Stimulated activated CD8-positive, alpha-beta memory T cell treated with anti-CD3 and anti-CD28 coated beads, Interleukin-15, amount 100 ng/mL, for 24 hours (primary cell): Measurements from ENCODE around the gene PFN4.

Experiments used
- DNase-seq: peaks from one replicate; pipeline ENCODE4 v3.0.0-alpha.2; 2020; ENCODE audit warnings: low read depth

PFN4 gene

DNA sequence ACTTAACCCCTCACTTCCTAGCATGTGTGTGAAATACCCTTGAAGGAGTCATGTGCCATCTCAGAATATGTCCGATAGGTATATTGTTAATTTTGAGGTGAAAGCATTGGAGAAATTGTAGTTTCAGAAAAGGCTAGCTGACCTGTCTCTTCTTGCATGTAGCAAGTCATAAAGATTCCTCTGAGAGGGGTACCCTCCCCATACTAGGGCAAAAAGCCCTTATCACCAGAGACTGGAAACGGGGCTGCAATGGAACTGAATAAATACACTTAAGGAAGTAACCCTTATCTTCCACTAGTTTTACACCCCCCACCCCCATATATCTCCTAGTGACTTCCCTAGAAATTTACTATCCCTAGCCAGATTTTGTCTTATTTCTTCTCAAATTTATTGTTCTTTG, 45.3 kb downstream of the PFN4 start:
- no peak for DNase-seq

DNA sequence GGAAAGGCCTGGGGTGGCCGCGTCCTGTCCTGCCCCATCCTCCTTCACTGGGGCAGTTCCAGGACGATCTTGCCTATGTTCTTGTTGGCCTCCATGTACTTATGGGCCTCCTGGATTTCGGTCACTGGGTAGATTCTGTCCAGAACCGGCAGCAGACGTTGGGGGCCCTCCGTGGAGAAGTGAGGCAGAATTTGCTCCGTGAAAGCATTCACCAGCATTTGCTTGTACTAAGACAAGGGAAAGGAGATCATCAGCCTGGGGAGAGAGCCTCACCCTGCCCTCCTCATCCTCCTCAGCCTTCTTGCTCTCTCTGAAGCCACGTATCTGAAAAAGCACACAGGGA, 45.6 kb downstream of the PFN4 start:
- no peak for DNase-seq

DNA sequence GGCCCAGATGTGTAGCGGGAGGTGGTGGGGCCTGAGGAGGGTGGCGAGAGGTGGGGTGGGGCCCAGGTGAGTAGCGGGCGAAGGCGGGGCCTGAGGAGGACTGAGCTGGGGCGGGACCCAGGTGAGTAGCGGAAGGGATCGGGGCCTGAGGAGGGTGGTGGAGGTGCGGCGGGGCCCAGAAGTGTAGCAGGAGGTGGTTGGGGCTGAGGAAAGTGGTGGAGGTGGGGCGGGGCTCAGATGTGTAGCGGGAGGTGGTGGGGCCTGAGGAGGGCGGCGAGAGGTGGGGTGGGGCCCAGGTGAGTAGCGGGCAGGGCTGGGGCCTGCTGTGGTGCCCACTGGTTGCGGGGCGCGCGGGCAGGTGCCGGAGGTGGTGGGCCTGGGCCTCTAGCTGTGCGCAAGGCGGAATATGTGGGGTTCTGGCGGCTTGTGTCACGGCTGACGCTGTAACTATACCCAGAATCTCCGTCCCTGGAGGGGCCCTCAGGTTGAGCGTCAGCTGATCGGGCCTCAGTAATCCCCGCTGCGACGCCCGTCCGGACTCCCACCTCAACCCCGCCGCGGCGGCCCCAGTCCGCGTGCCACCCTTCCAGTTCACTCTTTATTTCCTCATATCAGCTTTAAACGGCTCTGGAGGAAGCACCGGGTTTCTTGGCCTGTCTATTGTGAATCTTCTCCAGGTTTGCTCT, 46.1 kb downstream of the PFN4 start:
- no peak for DNase-seq

DNA sequence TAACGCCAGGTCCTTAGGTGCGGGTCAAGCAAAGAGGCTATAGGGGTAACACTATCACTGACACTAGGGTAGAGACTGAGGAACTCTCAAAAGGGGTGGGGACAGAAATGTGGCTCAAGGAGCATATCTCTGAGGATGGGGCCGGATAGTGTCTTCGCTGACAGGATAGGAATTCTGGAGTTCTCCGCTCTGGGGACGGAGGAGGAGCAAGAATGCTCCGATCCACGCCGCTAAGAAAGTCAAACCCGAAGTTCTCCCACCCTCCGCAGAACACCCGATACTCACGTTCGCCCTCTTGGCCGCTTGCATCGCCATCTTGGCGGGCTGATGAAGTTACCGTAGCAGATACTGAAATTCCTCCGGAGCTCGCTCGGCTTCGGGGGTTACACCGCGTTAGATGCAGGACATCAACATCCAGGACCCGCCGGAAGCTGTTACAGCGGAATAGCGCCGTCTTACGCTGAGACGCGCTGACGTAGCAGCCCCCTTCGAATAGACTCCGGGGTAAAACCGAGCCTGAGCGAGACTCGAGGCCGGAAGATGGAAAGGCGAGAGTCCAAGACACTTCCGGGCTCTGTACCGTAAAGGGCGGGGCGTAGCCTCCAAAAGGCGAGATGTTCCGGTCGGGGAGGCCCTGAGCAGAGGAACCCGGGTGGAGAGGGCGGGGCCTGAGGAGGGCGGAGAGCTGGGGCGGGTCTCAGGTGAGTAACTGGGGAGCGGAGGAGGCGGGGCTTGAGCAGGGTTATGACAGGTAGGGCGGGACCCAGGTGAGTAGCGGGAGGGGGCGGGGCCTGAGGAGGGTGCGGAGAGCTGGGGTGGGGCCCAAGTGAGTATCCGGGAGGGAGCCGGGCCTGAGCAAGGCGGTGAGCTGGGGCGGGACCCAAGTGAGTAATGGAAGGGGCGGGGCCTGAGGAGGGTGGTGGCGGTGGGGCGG, 47.0 kb downstream of the PFN4 start, which contains the start of gene SF3B6:
Gene SF3B6 (minus strand): TSS at position 412 of the 934 bp plus-strand sequence. CDS start 97 bp downstream, at position 315.
- DNase-seq: peak; percentile 92

DNA sequence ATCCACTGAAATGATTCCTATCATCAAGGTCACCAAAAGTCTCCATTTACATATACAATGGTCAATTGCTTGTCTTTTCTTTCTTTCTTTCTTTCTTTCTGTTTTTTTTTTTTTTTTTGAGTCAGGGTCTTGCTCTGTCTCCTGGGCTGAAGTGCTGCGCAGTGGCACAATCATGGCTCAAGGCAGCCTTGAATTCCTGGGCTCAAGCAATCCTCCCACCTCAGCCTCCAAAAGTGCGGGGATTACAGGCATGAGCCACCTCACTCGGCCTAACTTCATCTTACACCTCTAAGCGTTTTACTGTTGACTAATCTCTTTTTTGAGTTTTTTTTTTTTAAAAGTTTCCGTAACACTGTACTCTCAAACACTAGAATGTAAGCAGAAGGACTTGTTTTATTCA, 47.9 kb downstream of the PFN4 start:
- DNase-seq: no peak

DNA sequence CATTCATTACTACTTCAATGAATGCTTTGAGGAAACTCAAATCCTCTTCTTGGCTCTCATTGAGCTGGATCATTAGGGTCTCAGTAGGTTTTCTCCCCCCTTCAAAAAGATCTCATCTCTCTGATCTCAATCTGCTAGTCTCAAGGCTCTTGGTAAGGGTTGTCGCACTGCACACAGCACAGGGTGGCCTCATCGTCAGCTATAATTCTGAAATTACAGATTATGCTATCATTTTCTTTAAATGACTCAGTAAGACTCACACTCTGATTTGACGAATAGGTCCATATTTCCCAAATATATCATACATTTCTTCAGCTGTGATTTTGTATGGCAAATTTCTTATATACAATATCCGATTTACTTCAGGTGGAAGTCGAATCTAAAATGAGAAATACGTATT, 49.3 kb downstream of the PFN4 start:
- no peak for DNase-seq

DNA sequence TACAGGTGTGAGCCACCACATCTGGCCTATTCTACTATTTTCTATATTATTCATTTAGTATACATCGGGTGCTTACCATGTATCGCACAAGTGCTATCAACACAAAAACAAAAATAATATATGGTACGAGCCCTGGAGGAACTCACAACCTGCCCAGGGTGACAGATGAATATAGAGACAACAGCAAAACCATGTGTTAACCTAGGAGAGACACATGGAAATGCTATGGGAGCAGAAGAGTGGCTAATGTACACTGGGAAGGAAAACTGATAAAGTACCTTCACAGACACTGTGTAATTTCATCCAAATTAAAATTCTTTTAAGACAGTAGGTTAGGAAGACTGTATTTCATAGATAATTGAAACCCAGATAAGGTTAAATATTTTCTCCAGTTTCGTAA, 50.9 kb downstream of the PFN4 start:
- no peak for DNase-seq

DNA sequence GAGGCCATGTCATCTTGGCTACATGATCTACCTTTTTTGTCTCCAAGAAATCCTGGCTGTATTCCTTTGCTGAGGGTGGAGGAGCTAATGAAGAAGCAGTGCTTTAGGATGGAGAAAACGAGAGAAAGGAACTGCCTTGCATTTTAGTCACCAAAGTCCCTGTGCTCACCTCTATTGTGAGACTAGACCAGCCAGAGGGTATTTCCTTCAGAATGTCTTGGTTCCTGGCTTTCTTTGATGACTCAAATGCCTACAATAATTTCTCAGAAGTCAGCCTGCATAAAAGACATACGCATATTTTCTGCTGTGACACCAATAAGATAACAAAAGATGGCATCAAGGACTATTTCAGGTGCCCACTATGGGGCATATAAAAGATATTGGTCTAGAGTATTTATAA, 57.8 kb downstream of the PFN4 start:
- no peak for DNase-seq
